Panc1 (cell line): Measurements from ENCODE around the gene TRIM2. TPM values are rescaled to one million over a fixed set of nuclear protein-coding genes. Genes with fewer than 3 reads are reported as not detected.

Experiments used
- ATAC-seq: fragments of 200-7000 bp; cut with Tn5 transposase; 2 replicates; pipeline ENCODE4 v1.9.1; 2020; ENCODE audit warnings: mild to moderate bottlenecking, moderate library complexity
- BruUV-seq: library from RNA; stranded (reverse); fragments of 400-500 nt; replicated peaks from 2 replicates; lab custom pipeline; 2021; lab: Mats Ljungman, UMichigan
- CTCF ChIA-PET: fragments of 300-600 bp; sonication (Branson Sonifier 250); formaldehyde crosslinking; loops from one replicate; lab custom pipeline; 2022; ENCODE audit warnings: antibody characterized with exemption; lab: Charles Lee
- POLR2A ChIA-PET: fragments of 300-600 bp; sonication (Branson Sonifier 250); formaldehyde crosslinking; loops from one replicate; lab custom pipeline; 2022; ENCODE audit warnings: antibody characterized with exemption; lab: Charles Lee
- DNase-seq: peaks from one replicate; pipeline ENCODE4 v3.0.0-alpha.2; 2010; ENCODE audit warnings: low read depth, low spot score
- H3K27ac ChIP-seq: 2 replicates; pipeline ENCODE4 v1.5.1; 2011; ENCODE audit warnings: mild to moderate bottlenecking, low read length, inconsistent platforms
- H3K27me3 ChIP-seq: fragments of 200-500 bp; sonication (Bioruptor generic); 2 replicates; pipeline ENCODE4 v1.6.0; 2014; ENCODE audit warnings: low read length, inconsistent platforms; ENCODE audit not compliant: control insufficient read depth, insufficient read depth
- H3K36me3 ChIP-seq: fragments of 200-500 bp; sonication (Bioruptor generic); 2 replicates; pipeline ENCODE4 v1.5.1; 2014; ENCODE audit warnings: inconsistent platforms, mild to moderate bottlenecking, low read length, moderate library complexity; ENCODE audit not compliant: control insufficient read depth, insufficient read depth
- H3K4me1 ChIP-seq: 2 replicates; pipeline ENCODE4 v1.5.1; 2011; ENCODE audit warnings: inconsistent platforms, mild to moderate bottlenecking, low read length, moderate library complexity; ENCODE audit not compliant: control insufficient read depth, insufficient read depth
- H3K4me3 ChIP-seq, 2 experiments: 2 replicates each; pipeline ENCODE4 v1.5.1; 2011 to 2012; ENCODE audit warnings: low read depth in 2 of 2, low read length in 2 of 2, mild to moderate bottlenecking in 2 of 2, inconsistent platforms in 1 of 2, moderate library complexity in 1 of 2
- H3K9me3 ChIP-seq: fragments of 200-500 bp; sonication (Bioruptor generic); 2 replicates; pipeline ENCODE4 v1.5.1; 2014; ENCODE audit warnings: low read depth, mild to moderate bottlenecking, inconsistent platforms, low read length, moderate library complexity; ENCODE audit not compliant: control insufficient read depth, insufficient read depth
- POLR2AphosphoS5 ChIP-seq: IDR thresholded peaks from 2 replicates; pipeline ENCODE4 v1.6.1; 2012; ENCODE audit warnings: mild to moderate bottlenecking, low read depth, low read length, moderate library complexity
- SIN3A ChIP-seq: IDR thresholded peaks from 2 replicates; pipeline ENCODE4 v1.6.1; 2012; ENCODE audit warnings: low read depth, mild to moderate bottlenecking, low read length, moderate library complexity, borderline replicate concordance; ENCODE audit not compliant: insufficient read depth
- TCF7L2 ChIP-seq: IDR thresholded peaks from 2 replicates; pipeline ENCODE4 v1.6.1; 2011; ENCODE audit warnings: mild to moderate bottlenecking, low read depth, low read length, inconsistent platforms
- in situ Hi-C: cut with HindIII; loops from 2 replicates; pipeline ENCODE4 v1.10.0; 2016; ENCODE audit warnings: low sequenced_read_pairs, low pct_unique_long_range_greater_than_20kb
- intact Hi-C: fragments of 100-400 bp; cut with micrococcal nuclease; formaldehyde crosslinking; loops from one replicate; pipeline ENCODE4 v1.10.0; 2022; ENCODE audit not compliant: unreplicated experiment
- total RNA-seq: library from RNA; stranded (reverse); gene quantifications from one replicate; pipeline ENCODE4 v1.2.1, GENCODE V29; 2021; ENCODE audit not compliant: unreplicated experiment
- TF ChIP-seq, protein P1 (sequence below): fragments of 450-650 bp; IDR thresholded peaks from 2 replicates; pipeline ENCODE4 v1.5.1; 2017; ENCODE audit warnings: mild to moderate bottlenecking
- TF ChIP-seq, protein P2 (sequence below), 2 experiments: IDR thresholded peaks; 2 replicates each; pipeline ENCODE4 v1.6.1; 2011 to 2012; ENCODE audit warnings: low read depth in 2 of 2, control low read depth in 1 of 2, low read length in 1 of 2, mild to moderate bottlenecking in 1 of 2, moderate library complexity in 1 of 2; ENCODE audit not compliant: insufficient read depth in 1 of 2

Gene TRIM2
- total RNA-seq, 1 experiment from 2014 or later: 18.9 TPM

- H3K4me1 ChIP-seq: no peaks in the 10 kb centered on the region
- intact Hi-C loops (no loop called here), in situ Hi-C loops (no loop called here)
- no peak overlapping the region for H3K4me3 ChIP-seq
- DNase-seq: no peak
- POLR2A ChIA-PET: no interaction called here
- BruUV-seq: no TSS peak
- no peak for ATAC-seq
- no peaks in the 10 kb centered on the region for H3K27me3 ChIP-seq
- CTCF ChIA-PET: no interaction called here
- no peak for TF ChIP-seq TCF7L2
- no peak for TF ChIP-seq POLR2AphosphoS5
- TF ChIP-seq SIN3A: no peak
- TF ChIP-seq, protein P1, sequence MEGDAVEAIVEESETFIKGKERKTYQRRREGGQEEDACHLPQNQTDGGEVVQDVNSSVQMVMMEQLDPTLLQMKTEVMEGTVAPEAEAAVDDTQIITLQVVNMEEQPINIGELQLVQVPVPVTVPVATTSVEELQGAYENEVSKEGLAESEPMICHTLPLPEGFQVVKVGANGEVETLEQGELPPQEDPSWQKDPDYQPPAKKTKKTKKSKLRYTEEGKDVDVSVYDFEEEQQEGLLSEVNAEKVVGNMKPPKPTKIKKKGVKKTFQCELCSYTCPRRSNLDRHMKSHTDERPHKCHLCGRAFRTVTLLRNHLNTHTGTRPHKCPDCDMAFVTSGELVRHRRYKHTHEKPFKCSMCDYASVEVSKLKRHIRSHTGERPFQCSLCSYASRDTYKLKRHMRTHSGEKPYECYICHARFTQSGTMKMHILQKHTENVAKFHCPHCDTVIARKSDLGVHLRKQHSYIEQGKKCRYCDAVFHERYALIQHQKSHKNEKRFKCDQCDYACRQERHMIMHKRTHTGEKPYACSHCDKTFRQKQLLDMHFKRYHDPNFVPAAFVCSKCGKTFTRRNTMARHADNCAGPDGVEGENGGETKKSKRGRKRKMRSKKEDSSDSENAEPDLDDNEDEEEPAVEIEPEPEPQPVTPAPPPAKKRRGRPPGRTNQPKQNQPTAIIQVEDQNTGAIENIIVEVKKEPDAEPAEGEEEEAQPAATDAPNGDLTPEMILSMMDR: no peak
- TF ChIP-seq, protein P2, sequence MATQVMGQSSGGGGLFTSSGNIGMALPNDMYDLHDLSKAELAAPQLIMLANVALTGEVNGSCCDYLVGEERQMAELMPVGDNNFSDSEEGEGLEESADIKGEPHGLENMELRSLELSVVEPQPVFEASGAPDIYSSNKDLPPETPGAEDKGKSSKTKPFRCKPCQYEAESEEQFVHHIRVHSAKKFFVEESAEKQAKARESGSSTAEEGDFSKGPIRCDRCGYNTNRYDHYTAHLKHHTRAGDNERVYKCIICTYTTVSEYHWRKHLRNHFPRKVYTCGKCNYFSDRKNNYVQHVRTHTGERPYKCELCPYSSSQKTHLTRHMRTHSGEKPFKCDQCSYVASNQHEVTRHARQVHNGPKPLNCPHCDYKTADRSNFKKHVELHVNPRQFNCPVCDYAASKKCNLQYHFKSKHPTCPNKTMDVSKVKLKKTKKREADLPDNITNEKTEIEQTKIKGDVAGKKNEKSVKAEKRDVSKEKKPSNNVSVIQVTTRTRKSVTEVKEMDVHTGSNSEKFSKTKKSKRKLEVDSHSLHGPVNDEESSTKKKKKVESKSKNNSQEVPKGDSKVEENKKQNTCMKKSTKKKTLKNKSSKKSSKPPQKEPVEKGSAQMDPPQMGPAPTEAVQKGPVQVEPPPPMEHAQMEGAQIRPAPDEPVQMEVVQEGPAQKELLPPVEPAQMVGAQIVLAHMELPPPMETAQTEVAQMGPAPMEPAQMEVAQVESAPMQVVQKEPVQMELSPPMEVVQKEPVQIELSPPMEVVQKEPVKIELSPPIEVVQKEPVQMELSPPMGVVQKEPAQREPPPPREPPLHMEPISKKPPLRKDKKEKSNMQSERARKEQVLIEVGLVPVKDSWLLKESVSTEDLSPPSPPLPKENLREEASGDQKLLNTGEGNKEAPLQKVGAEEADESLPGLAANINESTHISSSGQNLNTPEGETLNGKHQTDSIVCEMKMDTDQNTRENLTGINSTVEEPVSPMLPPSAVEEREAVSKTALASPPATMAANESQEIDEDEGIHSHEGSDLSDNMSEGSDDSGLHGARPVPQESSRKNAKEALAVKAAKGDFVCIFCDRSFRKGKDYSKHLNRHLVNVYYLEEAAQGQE (IDR thresholded peaks at IDR 0.05; ENCODE audit: insufficient read depth in 1 of 2, low read depth in 2 of 2, low read length in 1 of 2): no peak
- H3K27ac ChIP-seq: no peak overlapping the region
- no peaks in the 10 kb centered on the region for H3K36me3 ChIP-seq
- H3K9me3 ChIP-seq: no peaks in the 10 kb centered on the region
These were observed 160.8 kb downstream of the TRIM2 start for GRCh38 chr4:153365003-153365402.

- no peak for TF ChIP-seq TCF7L2
- H3K4me1 ChIP-seq: no peaks in the 10 kb centered on the region
- intact Hi-C loops (no loop called here), in situ Hi-C loops (no loop called here)
- CTCF ChIA-PET: no interaction called here
- H3K4me3 ChIP-seq: no peak overlapping the region
- H3K36me3 ChIP-seq: no peaks in the 10 kb centered on the region; the same call in 1 of the 2 replicates
- H3K9me3 ChIP-seq: no peaks in the 10 kb centered on the region
- POLR2A ChIA-PET: no interaction called here
- DNase-seq: no peak
- no peak for ATAC-seq
- BruUV-seq: no TSS peak
- H3K27ac ChIP-seq: no peak overlapping the region
- H3K27me3 ChIP-seq: no peaks in the 10 kb centered on the region
These were observed 162.2 kb downstream of the TRIM2 start for GRCh38 chr4:153366486-153366885.

DNA sequence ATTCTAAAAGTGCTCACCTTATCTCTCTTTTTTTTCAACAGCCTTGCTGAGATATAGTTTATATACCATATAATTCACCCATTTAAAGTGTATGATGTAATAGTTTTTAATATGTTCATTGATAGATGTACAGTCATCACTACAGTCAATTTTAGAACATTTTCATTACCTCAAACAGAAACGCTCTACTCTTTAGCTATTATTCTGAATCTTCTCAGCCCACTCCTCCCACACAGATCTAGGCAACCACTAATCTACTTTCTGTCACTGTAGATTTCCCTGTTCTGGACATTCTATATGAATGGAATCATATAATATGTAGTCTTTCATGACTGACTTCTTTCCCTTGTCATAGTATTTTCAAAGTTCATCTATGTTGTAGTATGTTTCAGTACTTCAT, 162.8 kb downstream of the TRIM2 start:
- CTCF ChIA-PET: no interaction called here
- no peak overlapping the region for H3K4me3 ChIP-seq
- intact Hi-C loops (no loop called here), in situ Hi-C loops (no loop called here)
- H3K4me1 ChIP-seq: no peaks in the 10 kb centered on the region
- H3K9me3 ChIP-seq: peaks cover under 1% of the 10 kb centered on the region; the same call in 1 of the 2 replicates
- no peaks in the 10 kb centered on the region for H3K27me3 ChIP-seq
- H3K36me3 ChIP-seq: no peaks in the 10 kb centered on the region; the same call in 1 of the 2 replicates
- ATAC-seq (no peak), DNase-seq (no peak)
- H3K27ac ChIP-seq: no peak overlapping the region
- no TSS peak for BruUV-seq
- POLR2A ChIA-PET: no interaction called here
- no peak for TF ChIP-seq POLR2AphosphoS5
- TF ChIP-seq TCF7L2: no peak
- no peak for TF ChIP-seq SIN3A
- TF ChIP-seq, protein P1: no peak
- TF ChIP-seq, protein P2 (IDR thresholded peaks at IDR 0.05; ENCODE audit: insufficient read depth in 1 of 2, low read depth in 2 of 2, low read length in 1 of 2): no peak
